GM18858 (cell line): ENCODE results near the gene ZBTB18.

Source experiments
- ATAC-seq: cut with Tn5 transposase; IDR thresholded peaks from one replicate; pipeline ENCODE4 v1.9.1; 2021; ENCODE audit not compliant: unreplicated experiment

ZBTB18 gene

DNA sequence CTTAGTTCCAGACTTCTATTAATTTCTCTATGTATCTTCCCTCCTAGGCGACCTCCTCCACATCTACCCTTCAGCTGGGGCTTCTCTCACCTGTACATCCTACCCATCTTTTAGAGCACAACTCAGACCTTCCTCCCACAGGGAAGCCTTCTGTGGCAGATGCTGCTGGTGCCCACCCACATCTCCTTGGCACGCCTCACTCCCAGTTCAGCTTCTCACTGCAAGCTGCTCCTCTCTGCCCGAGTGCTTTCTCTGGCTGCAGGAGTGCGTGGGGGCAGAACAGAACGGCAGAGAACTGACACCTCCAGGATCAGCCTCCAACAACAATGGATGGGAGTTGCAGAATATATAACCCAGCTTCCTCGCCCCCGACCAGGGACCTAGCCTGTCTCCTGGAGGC, 36.5 kb downstream of the ZBTB18 start:
- ATAC-seq, result no peak

DNA sequence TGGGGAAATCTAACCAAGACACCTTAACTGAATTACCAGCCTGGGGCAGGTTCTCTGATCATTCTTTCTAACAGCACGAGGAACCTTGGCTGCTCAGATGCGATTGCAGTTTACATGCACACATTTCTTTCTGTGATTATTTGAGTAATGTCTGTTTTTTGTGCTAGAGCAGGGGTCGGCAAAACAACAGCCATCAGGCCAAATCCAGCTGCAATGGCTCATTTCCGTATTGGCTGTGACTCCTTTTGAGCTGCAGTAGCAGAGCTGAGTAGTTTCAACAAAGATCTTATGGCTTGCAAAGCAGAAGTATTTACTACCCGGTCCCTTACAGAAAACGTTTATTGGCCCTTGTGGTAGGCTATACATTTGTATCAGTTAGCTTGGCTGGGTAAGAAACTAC, 37.1 kb downstream of the ZBTB18 start:
- no peak for ATAC-seq

DNA sequence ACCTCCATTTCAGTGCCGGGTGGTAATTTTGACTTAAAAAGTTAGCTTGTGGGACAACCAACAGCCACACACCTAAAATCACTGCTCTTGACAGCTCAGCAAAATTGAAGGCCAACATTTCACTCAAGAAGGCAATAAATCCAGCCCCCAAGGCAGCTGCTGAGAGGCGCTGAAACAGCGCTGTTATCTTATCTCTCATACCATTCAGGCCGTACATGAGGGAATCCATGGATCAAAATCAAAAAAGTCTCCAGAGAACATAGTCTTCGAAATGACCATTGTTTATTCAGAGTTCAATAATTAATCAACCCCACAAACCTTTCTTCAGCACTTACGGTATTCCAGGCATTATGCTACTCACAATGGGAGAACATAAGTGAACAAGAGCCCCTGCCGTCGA, 38.5 kb downstream of the ZBTB18 start:
- ATAC-seq, result no peak

DNA sequence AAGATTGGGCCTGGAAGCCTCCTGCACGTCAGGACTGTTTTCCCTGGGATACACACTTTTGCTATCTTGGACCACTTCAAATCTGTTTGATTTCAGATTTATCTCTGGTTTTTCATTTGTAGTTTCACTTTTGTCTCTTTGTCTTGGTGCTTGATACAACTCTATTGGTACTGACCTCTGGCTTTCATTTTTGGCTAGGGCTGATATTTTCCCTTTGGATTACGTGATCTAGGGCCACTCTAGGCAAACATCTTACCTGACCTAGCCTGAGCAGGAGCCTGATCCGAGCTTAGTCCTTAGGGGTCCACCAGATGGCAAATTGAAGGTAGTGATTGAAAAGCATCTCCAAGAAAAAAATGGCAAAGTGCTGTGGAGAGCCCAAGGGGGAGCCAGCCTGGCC, 39.6 kb downstream of the ZBTB18 start:
- no peak for ATAC-seq

DNA sequence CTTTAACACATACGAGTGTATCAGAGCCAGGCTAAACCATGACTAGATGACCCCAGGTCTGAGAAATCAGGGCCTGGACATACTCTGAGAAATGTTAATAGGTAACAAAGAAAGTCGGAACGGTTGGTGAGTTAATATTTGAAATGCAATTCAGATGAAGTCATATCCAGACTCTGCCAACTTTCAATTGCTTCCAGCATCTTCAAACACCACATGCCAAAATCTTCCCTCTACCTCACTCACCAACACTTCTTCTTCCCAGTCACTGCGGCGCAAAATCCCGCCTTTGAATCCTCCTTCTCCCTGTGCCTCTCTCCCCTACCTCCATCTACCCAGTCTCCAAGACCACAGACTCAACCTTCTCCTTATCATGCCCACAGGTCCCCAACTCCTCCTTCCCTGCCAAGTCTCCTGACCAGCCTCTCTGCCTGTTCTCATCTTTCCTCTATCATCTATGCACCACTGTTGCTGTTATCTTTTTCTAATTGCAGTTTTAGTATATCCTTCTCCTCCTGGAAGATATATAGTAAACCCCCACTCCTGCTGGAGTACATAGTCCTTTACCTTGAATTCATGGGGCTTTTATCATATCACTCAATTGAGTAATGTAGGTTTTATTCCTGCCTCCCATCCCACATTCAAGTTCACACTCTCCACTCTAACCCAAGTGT, 41.3 kb downstream of the ZBTB18 start:
- ATAC-seq, result no peak

DNA sequence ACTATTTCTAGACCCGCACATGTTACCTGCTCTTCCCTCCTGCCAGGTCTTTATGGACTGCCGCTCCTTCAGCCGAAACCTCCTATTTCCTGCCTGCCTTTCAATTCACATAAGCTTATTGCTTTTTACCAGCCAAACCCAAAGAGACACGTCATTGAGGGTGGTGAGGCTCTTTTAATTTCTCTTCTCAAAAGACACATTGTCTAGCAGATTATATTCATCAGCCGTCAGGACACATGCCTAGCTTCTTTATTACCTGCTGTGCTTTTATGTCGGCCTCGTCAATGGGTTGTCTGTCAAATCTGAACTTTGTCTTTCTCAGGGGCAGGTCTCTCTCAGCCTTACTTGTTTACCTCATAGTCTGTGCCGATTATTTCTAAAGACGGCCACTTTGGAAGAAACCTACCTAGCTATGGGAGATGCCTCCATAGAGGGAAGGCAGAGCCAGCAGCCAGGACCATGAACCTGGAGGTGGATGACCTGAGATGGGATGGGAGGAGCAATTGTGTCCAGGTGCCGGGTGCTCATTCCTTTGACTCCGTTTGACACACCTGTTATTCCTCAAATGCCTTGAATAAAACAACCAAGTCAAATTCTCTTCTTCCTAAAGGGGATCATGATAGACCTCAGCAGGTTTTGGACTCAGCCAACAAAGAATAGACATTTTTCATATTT, 42.0 kb downstream of the ZBTB18 start:
- ATAC-seq, result no peak

DNA sequence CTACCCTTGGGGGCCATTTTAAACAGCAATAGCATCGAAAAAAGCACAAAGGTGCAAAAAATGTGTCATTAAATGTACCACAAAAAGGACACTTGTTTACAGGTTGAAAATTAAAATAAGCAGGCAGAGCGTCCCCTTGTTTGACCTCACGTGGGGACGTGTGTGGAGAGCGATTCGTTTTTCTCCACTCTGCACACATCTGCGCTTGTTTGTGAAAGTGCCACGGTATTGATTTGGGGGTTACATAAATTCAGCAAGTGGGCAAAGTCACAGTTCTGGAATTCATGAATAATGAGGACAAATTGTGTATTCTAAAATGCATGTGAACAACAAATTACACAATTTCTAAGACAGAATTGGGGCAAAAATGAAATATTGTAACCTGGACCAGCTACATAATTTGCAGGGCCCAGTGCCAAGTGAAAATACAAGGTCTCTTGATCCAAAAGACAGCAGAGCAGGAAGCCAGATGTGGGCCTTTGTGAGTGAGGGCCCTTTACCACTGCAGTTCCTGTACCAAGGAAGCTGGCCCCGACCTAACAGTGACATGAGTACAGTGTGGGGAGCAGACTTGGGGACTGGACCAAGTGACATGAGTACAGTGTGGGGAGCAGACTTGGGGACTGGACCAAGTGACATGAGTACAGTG, 43.9 kb downstream of the ZBTB18 start:
- ATAC-seq, result no peak

DNA sequence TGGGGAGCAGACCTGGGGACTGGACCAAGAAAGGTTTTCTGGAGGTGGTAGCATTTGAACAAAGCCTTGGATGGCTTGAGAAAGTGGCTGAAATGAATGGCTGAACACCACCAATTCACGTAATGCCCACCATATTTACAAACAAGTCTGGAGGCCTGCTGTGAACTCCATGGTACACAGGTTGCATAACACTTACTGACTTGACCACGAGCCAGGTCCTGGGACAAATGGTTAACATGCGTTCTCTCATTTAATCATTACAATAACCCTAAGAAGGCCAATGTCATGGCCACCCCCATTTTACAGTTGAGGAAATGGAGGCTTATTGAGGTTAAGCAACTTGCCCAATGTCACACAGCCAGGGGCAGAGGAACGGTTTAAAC, 44.4 kb downstream of the ZBTB18 start:
- no peak for ATAC-seq

DNA sequence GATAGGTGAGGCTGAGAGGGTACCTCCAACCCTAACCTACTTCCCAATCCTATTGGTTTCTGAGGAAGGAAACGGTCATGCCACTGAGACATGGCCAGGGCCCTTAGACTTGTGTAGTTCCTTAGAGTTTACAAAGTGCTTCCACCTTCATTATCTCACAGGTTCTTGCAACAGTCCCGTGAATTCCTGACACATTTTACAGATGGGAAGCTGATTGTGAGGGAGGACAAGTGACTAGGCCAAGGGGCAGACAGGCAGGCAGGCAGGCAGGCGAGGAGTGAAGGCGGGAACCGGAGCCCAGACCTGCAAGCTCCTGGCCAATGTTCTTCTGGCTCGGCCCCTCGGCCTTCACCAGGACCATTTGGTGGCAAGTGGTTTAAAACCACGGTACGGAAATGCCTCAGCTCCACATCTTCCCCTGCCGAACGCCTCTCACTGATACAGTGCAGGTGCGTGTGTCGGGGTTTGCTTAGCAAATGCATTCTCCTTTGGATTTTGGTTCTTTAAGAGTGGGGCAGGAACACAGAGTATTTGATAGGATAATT, 45.1 kb downstream of the ZBTB18 start:
- no peak for ATAC-seq

DNA sequence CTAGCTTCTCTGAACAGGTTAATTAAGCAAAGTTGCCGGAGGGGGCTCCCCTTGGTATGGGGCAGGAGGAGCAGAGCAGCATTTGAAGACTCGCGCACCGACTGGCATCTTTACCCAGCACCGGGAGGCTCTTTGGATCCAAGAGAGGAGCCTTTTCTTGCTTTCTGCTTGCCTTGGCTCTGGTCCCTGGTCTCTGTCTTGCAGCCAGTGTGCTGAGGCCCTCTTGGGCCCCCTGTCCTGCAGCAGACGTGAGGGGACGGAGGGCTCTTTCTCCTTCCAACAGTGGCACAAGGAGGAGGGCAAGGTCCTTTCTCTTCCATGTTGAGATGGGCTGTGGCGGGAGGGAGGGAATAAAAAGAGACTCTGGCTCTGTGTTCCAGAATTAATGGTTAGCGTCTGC, 45.6 kb downstream of the ZBTB18 start:
- ATAC-seq, result no peak

DNA sequence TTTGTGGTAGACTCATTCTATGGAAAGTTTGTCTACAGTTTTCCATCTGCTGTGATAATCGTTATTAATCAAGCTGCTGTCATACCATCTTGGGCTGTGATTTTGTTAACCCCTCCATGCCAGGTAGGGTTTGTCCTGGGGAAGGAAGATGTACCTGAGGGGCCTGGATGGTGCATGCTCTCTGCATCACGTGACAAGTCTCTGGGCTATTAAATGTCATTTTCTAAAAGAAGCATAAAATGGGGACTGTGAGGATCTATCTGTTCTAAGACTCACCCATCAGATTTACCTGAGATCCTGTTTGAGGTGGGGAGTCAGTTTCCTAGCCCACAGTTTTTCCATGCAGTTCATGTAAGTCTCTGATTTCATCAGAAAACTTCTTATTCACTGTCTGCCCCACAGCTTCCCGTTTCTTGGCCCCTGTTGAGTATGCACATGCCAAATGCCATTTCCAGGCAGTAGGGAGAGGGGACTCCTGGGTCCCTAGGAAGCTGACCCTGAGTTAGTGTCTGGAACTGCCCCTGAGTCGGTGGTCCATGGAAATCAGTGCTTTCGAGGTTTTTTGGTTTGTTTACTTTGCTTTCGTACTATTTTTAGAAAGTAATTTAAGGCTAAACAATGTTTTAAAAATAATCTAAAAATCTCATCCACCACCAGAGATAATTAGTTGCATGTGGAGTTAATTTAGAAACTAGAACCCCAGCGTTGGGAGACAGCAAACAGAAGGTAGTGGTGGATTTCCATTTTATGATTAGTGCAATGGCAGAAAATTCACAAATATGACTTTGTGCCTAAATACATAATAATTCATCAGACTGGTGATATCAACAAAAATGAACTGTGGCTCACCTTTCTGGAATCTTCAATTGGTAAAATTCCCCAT, 46.7 kb downstream of the ZBTB18 start:
- no peak for ATAC-seq

DNA sequence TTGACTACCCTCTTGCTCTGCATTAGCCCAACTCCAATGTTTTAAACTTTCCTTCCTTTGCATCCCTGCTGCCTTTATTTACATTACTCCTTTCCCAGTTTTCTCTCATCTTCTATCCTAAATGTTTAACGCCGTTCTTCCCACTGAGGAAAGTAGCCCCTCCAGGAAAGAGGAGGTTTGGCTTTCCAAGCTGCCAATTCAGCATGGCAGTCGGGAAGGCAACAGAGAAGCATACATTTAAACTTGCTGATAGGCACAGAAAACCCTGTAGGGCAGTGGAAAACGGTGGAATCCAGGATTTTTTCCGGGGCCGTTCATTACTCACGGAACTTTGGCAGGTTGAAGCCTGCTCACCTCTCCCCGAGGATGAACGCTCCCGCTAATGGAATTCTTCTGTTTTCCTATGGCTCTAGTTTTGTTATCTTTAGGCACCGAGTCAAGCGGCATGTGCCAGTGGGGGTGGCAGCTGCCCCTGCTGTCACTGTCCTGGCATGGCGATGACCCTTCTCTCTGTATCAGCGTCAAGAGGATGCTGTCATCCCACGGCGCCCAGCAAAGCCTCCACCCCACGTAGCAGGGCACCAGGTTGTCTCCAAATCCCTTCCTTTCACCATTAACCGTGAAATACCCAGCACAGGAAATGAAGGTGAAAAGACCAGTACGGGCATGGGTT, 48.3 kb downstream of the ZBTB18 start:
- ATAC-seq, result no peak

DNA sequence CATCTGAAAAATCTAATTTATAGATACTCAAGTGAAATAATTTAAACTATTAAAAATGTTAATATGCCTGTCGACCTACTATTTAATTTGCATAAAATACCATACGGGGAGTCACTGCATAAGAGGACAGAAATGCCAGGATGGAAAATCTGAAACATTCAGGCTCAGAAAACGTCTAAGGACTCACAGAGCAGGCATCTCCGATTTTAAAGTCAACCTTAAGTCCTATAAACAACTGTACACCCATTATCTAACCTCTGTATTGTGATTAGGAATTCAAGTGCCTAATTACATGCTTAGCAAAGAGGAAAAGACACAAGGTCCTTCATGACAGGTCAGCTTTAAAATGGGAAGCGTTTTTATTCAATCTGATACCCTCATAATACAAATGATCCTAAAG, 49.2 kb downstream of the ZBTB18 start:
- no peak for ATAC-seq

DNA sequence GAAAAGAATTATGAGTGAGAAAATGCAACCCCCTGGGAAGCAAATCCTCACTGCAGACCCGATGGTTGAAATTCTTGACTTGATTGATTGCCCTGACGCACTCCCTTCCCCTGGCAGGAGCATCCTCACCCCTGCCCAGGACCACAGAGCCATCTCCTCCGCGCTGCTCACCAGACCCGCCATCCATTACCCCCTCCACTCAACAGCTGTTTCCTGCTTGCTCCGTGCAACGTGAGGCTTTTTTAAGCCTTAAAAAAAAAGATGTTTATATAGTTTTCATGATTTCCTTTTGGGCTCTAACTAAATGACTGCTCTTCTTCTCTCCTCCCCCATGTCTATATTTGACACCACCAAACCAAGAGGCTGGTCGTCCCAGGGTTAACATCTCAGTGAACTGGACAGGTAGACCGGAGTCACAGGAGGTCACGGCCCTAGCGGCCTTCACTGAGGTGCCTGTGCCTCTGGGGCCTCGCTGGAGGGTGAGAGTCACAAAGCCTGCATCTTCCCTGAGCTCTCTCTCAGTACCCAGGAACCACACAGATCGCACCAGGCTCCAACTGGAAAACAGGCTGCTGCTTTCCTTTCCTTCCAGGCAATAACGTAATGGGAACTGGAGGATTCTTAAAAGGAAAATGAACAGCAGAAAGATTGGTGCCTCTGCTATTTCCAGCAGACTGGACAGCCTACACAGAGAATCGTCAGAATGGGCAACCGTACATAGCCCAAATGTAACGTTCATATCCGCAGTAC, 49.8 kb downstream of the ZBTB18 start:
- no peak for ATAC-seq

DNA sequence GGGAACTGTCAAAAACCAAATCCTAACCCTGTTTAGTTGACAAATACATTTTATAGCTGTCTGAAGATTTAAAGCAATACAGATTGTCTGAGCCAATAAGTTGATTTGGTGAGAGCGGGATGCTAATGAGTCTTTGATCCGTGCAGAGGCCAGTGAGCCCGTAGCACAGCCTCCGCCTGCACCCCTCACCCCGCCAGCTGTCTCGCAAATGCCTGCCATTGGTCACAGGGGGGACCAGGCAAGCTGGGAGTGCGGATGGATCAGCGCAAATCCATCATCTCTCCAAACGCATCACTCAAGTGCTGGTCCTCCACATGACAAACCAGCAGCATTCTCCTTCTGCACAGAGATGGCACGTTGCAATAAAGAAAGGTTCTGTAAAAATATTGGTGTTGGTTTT, 51.0 kb downstream of the ZBTB18 start:
- ATAC-seq, result no peak

DNA sequence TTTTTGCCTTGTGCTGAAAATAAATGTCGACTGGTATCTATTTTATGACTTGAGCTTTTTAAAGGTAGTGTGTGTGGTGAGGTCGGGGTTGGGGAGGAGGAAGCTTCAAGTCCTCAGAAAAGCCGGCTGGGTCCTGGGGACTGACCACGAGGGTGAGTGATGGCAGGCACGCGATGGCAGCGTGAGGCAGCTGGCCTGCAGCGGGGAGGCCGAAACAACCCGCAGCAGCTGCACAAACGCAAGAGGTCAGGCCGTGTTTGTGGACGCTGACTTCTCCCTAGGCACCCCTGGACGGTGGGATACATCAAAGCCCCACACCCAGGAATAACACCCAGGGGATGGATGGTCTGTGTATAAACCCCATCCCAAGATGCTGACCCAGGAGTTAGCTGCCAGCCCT, 51.4 kb downstream of the ZBTB18 start:
- no peak for ATAC-seq

DNA sequence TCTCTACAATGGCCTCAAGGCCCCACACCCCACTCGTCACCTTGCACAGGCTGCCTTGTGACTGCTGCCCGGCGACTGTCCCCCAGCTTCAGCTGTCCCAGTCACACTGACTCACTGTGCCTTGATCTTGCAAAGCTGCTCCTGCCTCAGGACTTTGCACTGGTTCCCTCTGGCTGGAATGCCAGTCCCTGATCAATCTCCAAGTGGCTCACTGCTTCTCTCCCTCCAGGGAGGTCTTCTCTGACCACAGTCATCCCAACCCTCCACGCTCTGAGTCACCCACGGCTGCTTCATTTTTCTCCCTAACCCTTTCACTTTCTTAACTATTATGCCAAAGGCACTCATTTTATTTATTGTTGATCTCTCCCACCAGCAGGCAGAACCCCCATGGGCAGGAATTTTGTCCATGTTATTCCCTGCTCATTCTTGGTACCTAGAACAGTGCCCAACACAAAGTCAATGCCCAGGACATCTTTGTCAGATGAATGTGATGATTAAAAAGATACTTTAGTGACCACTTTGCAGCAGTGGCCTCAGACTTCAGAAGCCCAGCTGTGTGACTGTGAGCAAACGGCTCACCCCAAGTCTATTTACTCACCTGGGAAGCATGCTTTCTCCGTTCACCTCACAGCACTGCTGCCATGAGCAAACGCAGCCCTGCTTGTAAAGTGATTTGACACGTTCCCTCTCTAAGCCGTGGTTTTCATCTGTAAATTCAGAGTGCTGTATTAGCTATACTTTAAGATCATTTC, 53.4 kb downstream of the ZBTB18 start:
- no peak for ATAC-seq

DNA sequence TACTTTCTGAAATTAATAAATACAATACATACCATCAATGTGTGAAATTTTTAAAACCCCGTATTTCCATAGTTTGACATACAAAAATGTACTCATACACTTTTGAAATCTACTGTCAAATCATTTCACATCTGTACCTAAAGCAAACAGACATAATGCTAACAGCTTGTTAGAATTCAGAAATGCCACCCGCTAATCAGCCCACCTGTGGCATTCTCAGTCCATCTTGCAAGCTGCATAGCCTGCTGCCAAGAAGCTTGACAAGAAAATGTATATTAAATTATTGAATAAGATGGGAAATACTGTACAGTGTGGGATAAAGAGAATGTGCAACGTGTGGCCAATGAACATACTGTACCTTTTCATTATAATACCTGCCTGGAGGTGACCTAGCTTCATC, 55.1 kb downstream of the ZBTB18 start:
- no peak for ATAC-seq
